Activated naive CD4-positive, alpha-beta T cell treated with Interleukin-2 at 50 U/mL for 16 hours (primary cell): Measurements from ENCODE around the gene CAMKV.
"Not testable (repeated sequence)": the region's sequence is repeated elsewhere in the genome, so short reads cannot be mapped to it uniquely, and the experiment has no call there.

Experiments used
- DNase-seq: peaks from one replicate; pipeline ENCODE4 v3.0.0-alpha.2; 2020

The CAMKV gene, protein sequence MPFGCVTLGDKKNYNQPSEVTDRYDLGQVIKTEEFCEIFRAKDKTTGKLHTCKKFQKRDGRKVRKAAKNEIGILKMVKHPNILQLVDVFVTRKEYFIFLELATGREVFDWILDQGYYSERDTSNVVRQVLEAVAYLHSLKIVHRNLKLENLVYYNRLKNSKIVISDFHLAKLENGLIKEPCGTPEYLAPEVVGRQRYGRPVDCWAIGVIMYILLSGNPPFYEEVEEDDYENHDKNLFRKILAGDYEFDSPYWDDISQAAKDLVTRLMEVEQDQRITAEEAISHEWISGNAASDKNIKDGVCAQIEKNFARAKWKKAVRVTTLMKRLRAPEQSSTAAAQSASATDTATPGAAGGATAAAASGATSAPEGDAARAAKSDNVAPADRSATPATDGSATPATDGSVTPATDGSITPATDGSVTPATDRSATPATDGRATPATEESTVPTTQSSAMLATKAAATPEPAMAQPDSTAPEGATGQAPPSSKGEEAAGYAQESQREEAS

DNA sequence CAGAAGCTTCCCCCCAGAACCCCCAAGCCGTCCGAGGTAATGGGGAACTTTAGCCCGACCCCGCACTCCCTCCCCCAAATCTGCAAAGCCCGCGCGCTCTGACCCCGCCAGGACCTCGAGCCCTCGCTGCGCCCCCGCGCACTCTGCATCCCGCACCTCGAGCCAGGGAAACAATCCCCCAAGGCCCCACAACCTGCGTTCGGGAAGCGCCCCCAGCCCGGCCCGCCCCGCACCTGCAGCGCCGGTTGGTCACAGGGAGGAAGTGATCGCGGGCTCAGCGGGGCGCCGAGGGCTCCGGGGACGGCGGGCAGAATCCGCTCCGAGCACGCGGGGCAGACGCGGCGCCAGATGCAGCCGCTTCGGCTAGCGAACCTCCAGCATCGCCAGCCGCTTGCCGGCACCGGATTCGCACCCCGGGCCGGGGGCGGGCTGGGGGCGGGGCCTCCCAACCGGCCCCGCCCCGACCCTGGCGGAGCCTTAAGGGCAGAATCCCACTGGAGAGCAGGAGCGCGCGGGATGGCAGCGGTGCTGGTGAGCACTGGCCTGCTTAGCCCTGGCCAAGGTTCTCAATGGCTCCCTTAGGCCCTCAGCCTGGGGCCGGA is at the start of gene CAMKV:
Gene CAMKV (minus strand): TSS at position 382 of the 602 bp plus-strand sequence. CDS start 7,518 bp downstream, outside the sequence.
- peak; percentile 29 for DNase-seq

DNA sequence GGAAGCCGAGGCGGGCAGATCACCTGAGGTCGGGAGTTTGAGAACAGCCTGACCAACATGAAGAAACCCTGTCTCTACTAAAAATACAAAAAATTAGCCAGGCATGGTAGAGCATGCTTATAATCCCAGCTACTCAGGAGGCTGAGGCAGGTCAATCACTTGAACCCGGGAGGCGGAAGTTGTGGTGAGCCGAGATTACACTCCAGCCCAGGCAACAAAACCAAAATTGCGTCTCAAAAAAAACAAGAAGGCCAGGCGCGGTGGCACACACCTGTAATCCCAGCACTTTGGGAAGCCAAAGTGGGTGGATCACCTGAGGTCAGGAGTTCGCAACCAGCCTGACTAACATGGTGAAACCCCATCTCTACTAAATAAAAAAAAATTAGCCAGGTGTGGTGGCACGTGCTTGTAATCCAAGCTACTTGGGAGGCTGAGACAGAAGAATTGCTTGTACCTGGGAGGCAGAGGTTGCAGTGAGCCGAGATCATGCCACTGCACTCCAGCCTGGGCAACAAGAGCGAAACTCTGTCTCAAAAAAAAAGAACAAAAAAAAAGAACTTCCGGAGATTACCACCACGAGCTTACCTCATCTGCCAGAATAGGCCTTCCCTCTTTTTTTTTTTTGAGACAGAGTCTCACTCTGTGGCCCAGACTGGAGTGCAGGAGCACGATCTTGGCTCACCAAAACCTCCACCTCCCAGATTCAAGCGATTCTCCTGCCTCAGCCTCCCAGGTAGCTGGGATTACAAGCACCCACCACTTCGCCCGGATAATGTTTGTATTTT is 48.3 kb upstream of the CAMKV start:
- DNase-seq = not testable (repeated sequence)

DNA sequence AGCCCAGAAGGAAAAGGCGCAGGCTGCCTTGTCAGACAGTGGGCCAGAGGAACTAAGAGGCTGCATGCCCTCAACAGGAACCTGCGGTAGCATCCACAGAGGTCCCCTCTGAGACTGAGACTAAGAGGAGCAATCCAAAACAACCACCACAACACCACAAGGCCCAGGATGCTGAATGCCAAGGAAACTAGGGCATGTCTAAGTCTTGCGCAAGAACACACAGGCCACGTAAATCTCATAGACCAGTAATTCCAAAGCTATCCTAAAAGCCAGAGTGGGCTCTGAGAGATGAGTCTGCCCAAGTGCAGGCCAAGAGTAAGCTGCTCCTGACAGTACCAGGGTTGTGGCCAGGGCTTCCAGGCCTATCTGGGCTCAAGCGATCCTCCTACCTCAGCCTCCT is 47.0 kb upstream of the CAMKV start:
- DNase-seq = no peak

DNA sequence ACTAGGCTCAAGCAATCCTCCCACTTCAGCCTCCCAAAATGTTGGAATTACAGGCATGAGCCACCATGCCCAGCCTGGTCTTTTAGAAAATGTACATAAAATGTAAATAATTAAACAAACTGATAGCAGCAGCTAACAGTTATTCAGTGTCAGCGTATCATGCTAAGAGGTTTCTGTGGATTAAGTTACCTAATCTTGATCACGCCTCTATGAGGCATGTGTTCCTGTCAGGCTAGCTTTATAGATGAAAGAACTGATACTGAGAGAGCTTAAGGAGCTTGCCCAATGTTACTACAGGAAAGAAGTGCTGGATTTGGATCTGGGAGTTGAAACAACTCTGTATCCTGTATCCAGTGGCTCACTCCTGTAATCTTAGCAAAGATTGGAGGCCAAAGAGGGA is 45.2 kb upstream of the CAMKV start:
- DNase-seq = no peak

DNA sequence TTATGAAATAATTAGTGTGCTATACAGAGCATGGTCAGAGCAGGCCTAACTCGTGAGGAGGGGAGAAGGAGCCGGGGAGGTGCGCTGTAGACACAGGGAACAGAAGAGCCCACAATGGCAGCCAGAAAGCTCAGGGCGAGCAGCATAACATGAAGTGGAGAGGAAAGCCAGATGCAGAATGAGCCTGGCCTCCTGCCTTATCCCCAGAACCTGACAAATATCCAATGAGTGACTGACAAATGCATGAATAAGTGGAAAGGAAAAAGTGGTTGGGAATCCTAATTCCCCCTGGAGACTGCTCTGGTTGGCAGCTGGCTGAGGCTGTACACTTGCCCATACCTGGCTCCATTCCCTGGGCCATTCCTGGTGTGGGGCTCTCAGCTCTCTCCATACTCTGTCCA is 43.2 kb upstream of the CAMKV start:
- DNase-seq = no peak

DNA sequence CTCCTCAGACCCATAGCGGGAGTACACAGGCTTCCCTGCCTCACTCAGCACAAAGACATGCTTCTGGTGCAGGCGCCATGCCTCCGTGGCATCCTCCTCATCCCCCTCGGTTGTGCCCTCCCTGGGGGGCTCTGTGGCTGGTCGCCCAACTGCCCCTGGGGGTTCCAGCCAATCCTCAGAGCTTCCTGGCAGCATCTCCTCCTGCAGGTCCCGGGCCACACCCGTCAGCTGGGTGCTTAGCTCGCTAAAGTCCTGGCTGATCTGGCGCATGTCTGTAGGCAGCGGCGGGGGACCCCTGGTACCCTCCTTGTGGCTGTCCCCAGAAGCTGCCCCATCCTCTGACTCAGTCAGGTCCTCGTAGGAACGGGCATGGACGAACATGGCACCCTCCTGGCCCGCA is 41.9 kb upstream of the CAMKV start:
- DNase-seq = no peak

DNA sequence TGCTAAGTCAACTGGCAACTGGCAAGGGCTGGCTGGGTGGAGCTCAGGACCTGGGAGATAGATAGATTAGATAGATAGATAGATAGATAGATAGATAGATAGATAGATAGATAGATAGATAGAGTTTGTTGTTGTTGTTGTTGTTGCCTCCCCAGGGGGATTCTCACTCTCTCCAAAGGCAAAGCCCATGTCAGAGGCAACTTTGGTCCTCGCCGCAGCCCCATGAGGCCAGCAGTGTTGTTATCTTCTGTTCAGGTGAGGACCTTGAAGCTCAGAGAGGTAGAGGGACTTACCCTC is 41.4 kb upstream of the CAMKV start:
- DNase-seq = no peak

DNA sequence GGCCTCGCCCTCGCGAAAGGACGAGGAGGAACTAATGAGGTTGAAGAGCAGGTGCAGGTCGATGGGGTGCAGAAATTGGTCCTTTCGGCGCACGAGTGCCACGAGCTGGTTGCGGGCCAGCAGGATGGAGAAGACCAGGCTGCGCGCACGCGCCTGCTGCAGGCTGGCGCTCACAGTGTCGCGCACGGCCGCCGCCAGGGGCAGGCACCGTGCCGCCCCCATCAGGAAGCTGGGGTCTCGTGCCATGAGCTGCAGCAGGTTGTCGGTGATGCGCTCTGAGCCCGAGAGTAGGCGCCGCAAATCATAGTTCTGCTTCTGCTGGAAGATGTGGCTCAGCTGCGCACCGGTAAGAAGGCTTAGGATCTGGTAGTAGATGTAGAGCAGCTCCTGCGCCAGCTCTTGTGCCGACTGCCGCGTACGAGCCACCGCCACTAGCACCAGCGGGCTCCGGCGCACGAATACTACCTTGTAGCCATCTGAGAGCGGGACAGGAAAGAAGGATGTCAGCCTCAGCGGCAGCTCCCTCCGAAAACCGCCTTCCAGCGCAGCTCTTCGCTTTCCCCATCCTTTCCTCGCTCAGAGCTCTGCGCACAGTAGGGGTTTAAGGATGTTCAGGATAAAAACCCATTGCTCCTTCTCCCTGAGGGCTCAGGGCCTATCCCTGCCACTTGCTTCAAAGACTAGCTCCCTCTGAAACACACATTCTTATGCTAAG is 40.9 kb upstream of the CAMKV start:
- no peak for DNase-seq

DNA sequence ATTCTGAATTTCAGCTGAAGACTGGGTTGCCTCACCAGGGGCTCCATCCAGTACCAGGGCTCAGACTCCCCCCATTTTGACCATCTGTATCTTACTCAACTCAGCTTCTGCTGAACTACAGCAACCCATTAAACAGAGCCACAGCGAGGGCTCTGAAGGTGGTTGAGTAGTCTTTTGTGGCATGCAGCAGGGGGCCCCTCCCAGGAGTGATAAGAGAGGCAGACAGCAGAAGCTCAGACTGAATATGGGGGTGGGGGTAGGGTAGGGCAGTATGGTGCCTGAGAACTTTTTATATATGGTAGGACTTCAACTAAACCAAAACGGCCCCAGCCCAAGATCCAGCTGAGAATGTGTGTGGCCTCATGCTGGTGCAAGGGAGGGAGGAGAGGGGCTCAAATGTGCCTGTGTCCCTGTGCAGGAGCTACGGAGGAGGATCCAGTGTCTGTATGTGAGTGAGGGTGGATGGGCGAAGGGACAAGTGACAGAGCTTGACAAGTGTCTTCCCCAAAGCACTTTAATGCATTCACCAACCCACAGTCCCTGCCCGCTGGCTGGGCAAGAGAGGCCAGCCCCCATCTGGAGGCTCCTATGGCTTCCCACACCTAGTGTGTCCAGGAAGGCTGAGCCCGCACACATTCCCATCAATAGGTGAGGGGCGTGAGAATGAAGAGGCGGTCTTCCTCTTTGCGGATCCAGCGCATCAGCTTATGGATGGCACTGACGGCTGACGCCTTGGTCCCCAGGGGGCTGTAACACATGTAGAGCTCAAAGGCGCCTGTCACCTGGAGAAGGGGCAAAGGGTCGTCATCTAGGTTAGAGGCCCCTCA is 38.9 kb upstream of the CAMKV start:
- DNase-seq = no peak

DNA sequence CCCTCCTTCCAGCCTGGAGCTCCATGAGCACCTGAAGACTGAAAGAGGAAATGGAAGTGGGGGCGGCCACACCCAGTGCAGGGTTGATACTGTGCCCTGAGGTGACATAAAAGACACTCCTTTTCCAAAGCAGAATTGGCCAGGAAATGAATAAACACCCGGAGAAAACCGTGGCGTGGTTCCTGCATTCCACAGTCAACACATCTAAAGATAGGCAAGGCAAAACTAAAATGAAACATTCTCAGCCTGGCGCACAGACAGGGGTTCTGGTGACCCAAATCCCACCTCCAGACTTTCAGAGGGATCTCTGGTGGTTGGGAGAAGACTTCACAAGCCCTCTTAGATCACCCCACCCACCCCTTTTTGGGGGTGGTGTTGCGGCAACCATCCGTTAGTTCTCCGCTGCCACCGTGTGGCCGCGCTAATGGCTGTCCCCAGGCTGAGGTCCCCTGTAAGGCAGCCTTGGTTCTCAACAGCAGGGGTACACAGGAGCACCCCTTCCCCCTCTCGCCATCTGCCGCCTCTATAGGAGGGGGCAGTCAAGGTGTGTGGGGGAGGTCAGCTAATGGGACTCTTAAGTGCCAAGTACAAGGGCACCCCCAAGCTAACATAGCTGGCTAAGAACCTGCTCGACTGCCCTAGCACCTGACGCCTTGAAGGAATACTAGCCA is 36.5 kb upstream of the CAMKV start:
- DNase-seq = peak; percentile 56

DNA sequence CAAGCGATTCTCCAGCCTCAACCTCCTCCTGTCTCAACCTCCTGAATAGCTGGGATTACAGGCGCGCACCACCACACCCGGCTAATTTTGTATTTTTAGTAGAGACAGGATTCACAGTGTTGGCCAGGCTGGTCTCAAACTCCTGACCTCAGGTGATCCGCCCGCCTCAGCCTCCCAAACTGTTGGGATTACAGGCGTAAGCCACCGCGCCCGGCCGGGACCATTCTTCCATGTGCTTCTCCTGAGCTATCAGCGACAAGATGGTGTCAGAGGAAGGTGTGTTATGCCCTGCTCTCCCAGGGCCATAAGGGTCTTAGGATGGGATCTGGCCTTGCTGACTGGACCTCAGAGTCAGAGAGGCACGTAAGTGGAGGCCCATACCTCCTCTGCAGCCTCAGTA is 34.7 kb upstream of the CAMKV start:
- not testable (repeated sequence) for DNase-seq

DNA sequence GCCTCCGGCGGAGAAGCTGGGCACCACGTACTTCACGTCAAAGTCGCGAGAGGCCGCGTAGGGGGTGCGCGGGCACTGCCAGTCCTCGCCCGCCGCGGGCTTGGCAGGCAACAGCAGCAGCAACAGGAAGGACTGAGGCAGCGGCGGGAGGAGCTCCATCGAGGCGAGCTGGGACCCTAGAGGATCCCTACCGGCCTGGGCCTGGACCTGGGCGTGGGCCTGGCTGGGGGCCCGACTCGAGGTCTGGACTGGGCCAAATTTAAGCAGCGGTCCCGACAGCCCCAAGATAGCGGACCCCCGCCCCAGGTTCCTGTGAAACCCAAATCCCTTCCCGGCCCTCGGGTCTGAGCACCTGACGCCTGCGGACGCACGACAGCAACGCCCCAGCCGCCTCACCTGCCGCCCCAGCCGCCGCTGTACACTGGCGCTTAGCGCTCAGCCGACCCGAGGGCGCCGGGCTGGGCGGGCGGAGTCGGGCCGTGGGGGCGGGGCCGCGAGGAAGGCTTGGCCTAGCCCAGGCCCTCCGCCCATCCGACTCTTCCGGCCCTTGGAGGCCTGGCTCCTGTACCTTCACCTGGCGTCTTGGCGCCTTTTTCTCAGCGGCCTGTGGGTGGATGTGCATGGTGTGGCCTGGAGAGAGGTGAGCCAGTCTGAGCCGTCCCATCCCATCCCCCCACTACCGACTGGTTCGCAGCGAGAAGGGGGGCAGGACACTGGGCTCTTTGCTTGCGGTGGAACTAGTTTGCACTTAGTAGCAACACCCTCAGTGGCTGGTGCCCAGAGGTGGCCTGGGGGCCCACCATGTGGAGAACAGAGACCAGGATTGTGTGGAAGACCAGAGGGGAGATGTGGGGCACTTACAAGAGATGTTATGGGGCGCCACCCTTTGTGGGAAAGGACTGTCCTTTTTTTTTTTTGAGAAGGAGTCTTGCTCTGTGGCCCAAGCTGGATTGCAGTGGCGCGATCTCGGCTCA is 34.0 kb upstream of the CAMKV start, which contains the start of gene MST1R:
Gene MST1R (minus strand): TSS at position 423 of the 974 bp plus-strand sequence. CDS start 264 bp downstream, at position 159.
- peak; percentile 84 for DNase-seq

DNA sequence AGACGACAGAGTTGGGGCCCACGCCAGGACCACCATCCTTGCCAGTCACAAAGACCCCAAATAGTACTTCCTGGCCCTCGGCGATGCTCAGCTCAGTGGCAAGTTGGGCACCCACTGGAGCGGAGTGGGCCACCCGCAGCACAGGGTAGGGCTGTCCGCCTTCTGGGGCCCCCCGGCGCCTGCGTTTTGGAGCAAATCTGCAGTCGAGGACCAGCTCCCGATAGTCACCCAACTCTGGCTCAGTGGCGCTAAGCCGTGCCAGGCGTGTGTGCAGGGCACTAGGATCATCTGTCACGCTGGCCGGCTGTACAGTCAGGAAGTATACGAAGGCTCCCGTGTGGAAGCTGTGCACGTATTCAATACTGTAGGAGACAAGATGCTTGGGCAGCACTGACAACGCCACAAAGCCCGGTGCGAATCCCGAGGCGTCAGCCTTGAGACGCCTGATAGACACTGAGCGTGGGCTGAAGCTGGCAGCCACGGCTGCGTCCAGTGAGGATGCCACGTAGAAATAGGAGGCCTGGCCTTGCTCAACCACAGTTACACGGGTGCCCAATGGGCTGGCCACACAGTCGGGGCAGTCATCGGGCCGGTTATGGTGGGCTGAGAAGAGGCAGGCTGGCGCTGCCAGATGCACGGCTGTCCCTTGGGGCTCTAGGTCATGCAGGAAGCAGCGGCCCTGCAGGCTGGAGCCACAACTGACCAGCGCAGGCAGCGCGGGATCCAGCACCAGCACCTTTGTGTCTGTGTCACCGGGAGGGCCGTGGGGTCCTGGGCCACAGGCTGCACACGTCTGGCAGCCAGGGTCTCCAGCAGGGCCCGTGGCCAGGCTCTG is 33.0 kb upstream of the CAMKV start:
- DNase-seq = no peak

DNA sequence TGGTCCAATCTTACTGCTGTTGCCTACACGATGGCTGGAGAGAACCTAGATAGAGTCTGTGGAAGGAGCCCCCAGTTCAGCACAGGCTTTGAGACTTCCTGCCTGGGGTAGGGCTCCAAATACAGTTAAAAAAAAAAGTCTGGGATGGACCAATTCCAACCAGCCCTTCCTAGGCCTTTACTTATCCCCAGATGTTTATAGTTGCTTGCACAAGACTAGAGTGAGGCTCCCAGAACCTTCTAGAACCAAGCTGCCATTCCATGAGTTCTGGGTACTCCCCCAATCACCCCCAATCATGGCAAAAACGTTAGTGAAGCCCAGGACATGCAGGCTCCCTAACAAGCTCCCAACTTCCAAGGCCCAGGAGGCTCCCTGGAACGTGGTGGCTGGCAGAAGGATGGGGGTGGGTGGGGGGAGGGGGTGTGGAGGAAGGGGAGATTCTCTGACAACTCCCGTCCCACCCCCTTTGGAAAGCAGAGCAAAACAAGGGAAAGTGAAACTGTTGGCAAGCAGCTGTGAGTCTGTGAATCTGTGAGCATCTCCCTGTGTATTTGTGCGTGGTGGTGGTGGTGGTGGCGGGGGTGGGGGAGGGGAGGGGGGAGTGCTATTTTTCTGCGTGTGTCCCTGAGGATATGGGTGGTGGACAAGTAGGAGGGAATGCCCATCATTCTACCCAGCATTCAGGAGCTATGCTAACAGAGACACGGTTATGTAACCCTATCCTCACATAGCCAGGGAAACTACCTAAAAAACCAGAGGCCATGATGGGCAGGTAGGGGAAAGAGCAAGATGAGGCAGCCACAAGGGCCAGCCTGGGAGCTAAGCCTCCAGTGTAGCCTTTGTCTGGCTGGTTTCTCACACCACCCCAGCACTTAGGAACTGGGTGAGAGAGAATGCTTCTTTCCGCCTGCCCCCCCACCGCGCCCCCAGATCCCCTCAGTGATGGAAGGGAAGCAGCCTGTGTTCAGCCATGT is 31.9 kb upstream of the CAMKV start:
- DNase-seq = no peak

DNA sequence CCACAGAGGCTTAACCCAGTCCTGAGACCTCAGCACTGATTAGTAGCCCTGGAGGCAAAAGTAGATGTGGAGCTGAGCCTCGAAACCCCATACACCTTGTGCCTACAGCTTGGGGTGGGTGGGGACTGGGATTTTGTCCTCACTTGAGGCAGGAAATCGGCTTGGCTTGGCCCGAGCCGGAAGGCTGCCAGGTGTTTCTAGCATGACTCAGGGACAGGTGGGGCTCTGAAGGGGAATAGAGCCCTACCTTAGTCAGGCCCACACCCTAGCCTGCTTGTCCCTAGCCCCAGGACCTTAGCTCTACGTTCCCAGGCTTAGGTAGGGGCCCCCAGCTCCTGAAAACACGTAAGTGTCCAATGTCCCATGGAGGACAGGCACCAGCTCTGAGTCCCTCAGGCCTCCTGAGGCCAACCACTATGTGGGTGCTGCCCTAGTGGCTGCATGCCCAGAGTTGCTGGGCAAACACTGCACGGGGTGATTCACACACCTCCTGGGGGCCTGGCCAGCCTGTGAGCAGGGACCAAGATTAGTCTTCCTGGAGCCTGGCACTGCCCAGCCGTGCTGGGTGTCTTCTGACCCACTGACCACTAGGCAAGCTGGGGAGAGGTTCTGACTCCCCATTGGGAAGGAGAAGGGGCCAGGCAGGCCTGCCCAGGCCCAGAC is 30.9 kb upstream of the CAMKV start:
- no peak for DNase-seq

DNA sequence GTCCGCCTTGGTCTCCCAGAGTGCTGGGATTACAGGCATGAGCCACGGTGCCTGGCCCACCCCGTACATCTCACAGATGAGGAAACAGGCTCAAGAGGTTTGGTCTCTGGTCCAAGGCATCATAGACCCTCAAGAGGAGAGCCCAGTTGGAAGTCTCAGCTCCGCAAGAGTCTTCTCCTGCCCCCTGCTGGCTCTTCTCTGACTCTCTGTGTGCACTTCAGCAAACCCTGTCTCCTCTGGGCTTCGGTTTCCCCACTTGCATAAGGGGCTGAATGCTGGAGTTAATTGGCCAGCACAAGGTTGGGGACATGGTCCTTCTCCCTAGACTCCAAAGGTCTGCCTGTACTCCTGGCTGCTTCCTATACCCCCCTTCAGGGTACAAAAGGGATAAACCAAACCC is 30.1 kb upstream of the CAMKV start:
- DNase-seq = no peak

DNA sequence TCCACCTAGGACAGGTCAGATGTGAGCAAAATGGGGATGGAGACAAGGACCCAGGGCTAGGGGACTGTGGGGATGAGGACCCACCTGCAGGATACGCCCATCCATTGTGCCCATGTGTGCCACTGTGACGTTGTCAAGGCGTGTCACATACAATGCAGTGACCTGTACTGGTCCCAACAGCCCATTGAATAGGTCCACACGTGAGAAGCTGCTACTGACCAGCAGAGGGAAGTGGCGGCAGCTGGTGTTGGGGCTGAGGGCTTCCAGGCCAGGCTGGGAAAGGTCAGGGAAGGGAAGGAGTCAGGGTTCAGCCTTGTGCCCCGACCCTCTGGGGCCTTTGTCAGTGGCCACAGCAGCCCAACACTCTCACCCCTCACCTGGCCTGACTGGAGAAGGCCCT is 29.3 kb upstream of the CAMKV start:
- no peak for DNase-seq
